CD4-positive, alpha-beta T cell treated with Interferon alpha-2 for 1 hour (primary cell): ENCODE data around the gene KISS1R.
"Not testable (repeated sequence)": the region's sequence is repeated elsewhere in the genome, so short reads cannot be mapped to it uniquely, and the experiment has no call there.

Experiments used
- DNase-seq, 2 donors: peaks; one replicate each; pipeline ENCODE4 v3.0.0-alpha.2; 2020 to 2022

Gene KISS1R

DNA sequence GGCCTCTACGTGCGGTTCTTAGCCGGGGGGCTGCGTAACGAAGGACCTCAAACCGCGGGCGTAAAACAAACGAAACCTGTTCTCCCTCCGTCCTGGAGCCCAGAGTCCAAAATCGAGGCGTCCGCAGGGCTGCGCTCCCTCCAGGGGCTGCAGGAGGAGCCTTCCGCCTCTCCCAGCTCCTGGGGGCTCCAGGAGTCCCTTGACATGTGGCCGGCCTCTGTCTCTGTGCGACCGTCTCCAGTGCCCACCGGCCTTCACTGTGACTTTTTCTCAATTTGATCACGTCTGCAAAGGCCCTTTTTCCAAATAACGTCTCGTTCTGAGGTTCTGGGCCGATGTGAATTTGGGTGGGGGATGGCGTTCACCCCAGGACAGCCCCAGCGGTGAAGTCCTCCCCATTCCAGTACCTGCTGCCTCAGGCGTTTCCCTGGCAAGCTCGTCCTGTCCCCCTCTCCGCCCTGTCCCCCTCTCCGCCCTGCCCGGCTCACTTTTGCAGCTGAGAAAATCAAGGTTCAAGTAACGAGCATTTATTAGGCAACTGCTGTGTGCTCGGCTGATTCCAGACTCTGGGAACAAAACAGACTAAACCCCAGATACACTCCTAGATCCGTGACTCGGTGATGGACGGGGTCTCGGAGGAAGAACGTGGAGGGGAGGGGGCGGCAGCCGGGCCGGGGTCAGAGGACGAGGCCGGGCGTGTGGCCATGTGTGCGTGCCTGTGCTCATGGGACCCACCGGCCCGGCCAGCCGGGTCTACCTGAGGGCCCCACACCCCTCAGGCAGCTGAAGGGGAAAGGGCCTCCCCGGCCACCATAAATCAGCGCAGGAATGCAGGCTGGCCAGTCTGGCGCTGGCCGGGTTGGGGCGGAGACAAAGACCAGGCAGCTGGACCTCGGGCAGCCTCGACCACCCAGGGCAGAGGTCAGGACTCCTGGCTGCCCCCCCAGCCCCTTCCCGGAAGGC lies 39.0 kb downstream of the KISS1R start:
- DNase-seq = no peak

GRCh38 chr19:956766-957440 lies 39.8 kb downstream of the KISS1R start:
- DNase-seq = no peak

- not testable (repeated sequence) for DNase-seq
Observed at GRCh38 chr19:957578-957977, 40.4 kb downstream of the KISS1R start.

DNA sequence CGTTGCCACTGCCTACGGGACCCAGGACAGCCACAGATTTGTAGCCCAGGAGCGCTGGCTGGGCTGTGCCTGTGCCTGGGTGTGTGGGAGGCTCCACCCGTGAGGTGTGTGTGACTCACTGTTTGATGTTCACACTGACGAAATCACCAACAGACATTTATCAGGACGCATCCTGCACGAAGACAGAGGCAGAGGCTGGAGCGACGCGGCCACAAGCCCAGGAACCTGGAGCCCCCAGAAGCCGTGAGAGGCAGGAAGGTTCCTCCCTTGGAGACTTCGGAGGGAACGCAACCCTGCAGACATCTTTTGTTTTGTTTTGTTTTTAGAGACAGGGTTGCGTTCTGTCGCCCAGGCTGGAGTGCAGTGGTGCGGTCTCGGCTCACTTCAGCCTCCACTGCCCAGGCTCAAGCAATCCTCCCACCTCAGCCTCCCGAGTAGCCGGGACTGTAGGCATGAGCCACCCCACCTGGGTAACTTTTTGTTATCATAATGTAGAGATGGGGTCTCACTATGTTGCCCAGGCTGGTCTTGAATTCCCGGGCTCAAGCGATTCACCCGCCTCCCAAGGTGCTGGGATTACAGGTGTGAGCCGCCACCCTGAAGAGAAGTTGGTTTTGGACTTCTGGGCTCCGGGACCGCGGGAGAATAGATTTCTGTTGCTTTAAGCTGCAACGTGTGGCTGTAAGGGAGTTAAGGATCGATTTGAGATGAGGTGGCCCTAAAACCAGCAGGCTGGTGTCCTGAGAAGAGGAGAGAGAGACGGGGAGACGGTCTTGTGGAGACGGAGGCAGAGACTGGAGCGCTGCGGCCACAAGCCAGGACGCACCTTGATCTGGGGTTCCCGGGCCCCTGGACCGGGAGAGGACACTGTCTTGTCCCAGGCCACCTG lies 42.1 kb downstream of the KISS1R start:
- DNase-seq = no peak

DNA sequence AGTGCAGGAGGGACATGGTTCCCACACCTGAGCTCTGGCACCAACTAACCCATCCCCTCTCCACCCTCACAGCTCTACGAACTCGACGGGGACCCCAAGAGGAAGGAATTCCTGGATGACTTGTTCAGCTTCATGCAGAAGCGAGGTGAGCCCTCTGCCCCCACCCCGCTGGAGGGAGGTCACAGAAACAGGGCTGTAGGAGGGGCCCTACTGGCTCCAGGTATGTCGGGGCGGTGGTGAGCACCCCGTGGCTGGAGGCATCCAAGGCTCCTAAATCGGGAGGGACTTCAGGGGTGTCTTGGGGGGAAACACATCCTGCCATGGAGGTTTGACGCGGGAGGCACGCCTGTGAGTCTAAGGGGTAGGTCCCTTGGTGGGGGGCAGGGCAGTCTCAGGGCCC lies 42.9 kb downstream of the KISS1R start:
- DNase-seq = no peak

DNA sequence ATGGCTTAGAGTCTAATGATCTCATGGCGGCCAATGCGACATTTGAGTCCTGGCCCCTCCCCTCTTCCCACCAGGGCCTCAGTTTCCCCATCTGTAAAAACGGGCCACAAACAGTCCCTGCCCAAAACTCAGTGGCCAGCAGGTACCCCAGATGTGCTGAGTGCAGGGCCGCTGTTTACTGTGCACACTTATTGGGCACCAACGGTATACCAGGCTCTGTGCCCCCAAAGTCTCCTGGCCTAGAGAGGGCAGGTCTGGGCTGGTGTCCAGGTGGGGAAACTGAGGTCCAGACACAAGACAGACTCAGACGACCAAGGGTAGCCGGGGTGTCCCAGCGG lies 43.4 kb downstream of the KISS1R start:
- no peak for DNase-seq

- no peak for DNase-seq
Observed at GRCh38 chr19:961866-962620, 44.9 kb downstream of the KISS1R start.

- no peak for DNase-seq
Observed at GRCh38 chr19:962683-963400, 45.7 kb downstream of the KISS1R start.

DNA sequence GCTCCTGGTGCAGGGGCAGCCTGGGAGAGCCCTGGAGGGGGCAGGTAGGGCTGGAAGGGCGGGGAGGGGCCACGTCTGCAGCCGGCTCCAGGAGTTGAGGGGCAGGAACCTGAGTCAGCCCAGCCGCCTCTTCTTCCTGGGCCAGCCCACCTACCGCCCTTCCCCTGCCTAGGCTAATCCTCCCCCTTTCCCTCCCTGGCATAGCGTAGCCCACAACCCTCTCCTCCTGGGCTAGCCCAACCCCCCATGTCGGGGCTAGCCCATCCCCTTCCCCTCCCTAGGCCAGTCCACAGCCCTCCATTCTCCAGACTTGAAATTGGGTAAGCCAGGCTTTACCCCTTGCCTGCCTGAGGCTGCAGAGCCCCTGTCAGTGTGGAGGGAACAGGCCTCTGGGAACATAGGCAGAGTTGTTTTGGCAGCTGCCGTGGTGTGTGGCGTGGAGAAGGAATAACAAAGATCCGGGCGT lies 46.4 kb downstream of the KISS1R start:
- no peak for DNase-seq

GRCh38 chr19:964116-964520 lies 47.0 kb downstream of the KISS1R start:
- no peak for DNase-seq

- no peak for DNase-seq
Observed at GRCh38 chr19:964761-965694, 47.9 kb downstream of the KISS1R start.

DNA sequence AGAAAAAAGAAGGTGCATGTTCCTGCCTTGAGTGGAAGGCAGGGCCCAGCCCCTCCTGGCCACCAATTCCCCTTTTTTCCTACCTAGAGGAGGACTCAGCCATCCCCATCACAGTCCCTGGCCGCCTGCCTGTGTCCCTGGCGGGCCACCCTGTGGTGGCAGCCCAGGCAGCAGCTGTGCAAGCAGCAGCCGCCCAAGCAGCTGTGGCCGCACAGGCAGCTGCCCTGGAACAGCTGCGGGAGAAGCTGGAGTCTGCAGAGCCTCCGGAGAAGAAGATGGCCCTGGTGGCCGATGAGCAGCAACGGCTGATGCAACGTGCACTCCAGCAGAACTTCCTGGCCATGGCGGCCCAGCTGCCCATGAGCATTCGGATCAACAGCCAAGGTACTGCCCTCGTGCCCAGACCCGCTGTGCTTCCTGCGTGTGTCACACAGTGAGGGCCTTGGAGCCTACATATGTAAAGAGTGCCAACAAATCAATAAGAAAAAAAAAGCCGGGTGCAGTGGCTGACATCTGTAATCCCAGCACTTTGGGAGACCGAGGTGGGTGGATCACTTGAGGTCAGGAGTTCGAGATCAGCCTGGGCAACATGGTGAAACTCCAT lies 49.5 kb downstream of the KISS1R start:
- DNase-seq = no peak
